Measurements from ENCODE around the gene POLD1. TPM values are rescaled to one million over a fixed set of nuclear protein-coding genes. Genes with fewer than 3 reads are reported as not detected.

Gene POLD1
- total and polyA plus RNA-seq, 2 of the 13 experiments (the other 11 are each of a cell fraction or from before 2014, with no cell fraction given), result 17.4 to 54.0 TPM

DNA sequence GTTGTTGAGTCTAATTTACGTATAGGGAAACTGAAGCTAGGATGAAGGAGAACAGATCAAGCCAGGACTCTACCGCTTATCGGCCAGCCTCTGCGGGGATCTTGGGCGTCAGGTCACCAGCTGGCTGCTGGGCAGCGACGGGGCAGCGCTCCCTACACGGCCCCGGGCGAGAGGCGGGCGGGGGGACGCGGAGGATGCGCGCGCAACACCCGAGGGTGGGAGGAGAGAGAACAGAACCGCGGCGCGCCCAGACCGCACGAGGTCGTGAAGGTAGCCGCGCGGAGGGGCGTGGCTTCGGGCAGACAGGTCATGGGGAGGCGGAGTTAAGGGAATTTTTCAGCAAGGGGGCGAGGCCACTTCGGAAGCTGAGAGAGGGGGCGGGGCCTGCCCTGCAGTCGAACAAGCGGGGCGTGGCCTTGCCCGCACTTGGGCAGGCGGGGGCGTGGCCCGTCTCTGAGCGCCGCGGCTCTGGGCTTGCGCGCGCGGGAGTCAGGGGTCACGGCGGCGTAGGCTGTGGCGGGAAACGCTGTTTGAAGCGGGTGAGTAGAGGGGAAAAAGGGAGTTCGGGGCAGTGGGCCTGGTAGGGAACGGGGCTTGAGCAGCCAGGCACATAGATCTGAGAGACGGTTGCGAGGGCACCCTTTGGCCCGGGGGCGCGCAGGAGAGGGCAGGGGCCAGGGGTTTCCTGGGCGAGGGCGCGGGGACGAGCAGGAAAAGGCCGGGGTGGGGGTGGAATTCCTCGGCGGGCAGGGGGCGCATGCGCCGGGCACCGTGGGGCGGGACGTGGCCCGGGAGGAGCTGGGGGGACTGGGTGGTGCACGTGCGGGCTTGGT, at the start of gene POLD1 (continued):
- TF ChIP-seq ZSCAN31 (CRISPR knock-in tag; IDR thresholded peaks at IDR 0.05; ENCODE audit: low read depth), result 0 out of 2 replicates have a peak, but pooled peaks have one; percentile 11
- peak; percentile 7; the same call in 1 of the 2 replicates for TF ChIP-seq CTCF (CRISPR knock-in tag; IDR thresholded peaks at IDR 0.05)
- TF ChIP-seq, protein P1, sequence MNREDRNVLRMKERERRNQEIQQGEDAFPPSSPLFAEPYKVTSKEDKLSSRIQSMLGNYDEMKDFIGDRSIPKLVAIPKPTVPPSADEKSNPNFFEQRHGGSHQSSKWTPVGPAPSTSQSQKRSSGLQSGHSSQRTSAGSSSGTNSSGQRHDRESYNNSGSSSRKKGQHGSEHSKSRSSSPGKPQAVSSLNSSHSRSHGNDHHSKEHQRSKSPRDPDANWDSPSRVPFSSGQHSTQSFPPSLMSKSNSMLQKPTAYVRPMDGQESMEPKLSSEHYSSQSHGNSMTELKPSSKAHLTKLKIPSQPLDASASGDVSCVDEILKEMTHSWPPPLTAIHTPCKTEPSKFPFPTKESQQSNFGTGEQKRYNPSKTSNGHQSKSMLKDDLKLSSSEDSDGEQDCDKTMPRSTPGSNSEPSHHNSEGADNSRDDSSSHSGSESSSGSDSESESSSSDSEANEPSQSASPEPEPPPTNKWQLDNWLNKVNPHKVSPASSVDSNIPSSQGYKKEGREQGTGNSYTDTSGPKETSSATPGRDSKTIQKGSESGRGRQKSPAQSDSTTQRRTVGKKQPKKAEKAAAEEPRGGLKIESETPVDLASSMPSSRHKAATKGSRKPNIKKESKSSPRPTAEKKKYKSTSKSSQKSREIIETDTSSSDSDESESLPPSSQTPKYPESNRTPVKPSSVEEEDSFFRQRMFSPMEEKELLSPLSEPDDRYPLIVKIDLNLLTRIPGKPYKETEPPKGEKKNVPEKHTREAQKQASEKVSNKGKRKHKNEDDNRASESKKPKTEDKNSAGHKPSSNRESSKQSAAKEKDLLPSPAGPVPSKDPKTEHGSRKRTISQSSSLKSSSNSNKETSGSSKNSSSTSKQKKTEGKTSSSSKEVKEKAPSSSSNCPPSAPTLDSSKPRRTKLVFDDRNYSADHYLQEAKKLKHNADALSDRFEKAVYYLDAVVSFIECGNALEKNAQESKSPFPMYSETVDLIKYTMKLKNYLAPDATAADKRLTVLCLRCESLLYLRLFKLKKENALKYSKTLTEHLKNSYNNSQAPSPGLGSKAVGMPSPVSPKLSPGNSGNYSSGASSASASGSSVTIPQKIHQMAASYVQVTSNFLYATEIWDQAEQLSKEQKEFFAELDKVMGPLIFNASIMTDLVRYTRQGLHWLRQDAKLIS (CRISPR knock-in tag; IDR thresholded peaks at IDR 0.05), result no peak
- TF ChIP-seq ZHX1 (CRISPR knock-in tag; IDR thresholded peaks at IDR 0.05; ENCODE audit: low read depth), result no peak; the same call in 1 of the 2 replicates
- TF ChIP-seq ZNF879 (CRISPR knock-in tag; IDR thresholded peaks at IDR 0.05), result no peak
- no peak for TF ChIP-seq SOX13 (IDR thresholded peaks at IDR 0.05)
- no peak for TF ChIP-seq SOX13 (CRISPR knock-in tag; conservative IDR thresholded peaks at IDR 0.05 in 1 of 2, IDR thresholded peaks at IDR 0.05 in 1 of 2)
- TF ChIP-seq TFDP1 (CRISPR knock-in tag; IDR thresholded peaks at IDR 0.05; ENCODE audit: borderline replicate concordance), result peak; percentile 97
- TF ChIP-seq ZNF720 (CRISPR knock-in tag; IDR thresholded peaks at IDR 0.05), result no peak
- peak; percentile 96; the same call in 1 of the 2 replicates for TF ChIP-seq ZNF136 (CRISPR knock-in tag; IDR thresholded peaks at IDR 0.05; ENCODE audit: low read depth)
- TF ChIP-seq ZIK1 (CRISPR knock-in tag; IDR thresholded peaks at IDR 0.05; ENCODE audit: borderline replicate concordance, low read depth), result 0 out of 2 replicates have a peak, but pooled peaks have one; percentile 38
- peak; percentile 92 for TF ChIP-seq ZNF44 (CRISPR knock-in tag; IDR thresholded peaks at IDR 0.05)
- TF ChIP-seq ZFY (CRISPR knock-in tag; IDR thresholded peaks at IDR 0.05), result peak; percentile 76
- no peak; the same call in 1 of the 2 replicates for TF ChIP-seq SNAI1 (CRISPR knock-in tag; IDR thresholded peaks at IDR 0.05; ENCODE audit: borderline replicate concordance)
- TF ChIP-seq, protein P2, sequence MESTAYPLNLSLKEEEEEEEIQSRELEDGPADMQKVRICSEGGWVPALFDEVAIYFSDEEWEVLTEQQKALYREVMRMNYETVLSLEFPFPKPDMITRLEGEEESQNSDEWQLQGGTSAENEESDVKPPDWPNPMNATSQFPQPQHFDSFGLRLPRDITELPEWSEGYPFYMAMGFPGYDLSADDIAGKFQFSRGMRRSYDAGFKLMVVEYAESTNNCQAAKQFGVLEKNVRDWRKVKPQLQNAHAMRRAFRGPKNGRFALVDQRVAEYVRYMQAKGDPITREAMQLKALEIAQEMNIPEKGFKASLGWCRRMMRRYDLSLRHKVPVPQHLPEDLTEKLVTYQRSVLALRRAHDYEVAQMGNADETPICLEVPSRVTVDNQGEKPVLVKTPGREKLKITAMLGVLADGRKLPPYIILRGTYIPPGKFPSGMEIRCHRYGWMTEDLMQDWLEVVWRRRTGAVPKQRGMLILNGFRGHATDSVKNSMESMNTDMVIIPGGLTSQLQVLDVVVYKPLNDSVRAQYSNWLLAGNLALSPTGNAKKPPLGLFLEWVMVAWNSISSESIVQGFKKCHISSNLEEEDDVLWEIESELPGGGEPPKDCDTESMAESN (CRISPR knock-in tag; conservative IDR thresholded peaks at IDR 0.05), result peak; percentile 67

Data from HepG2 (cell line).